HepG2 (cell line): ENCODE results near the gene PSMD9. TPM values are rescaled to one million over a fixed set of nuclear protein-coding genes. Genes with fewer than 3 reads are reported as not detected.

Experiments used
- CBX1 ChIP-seq: IDR thresholded peaks from one replicate; pipeline ENCODE4 v1.6.1; 2016; ENCODE audit warnings: antibody characterized with exemption, low read depth
- CEBPG ChIP-seq: IDR thresholded peaks from 2 replicates; pipeline ENCODE4 v1.6.1; 2016
- CHD2 ChIP-seq: IDR thresholded peaks from 2 replicates; pipeline ENCODE4 v1.6.1; 2011; ENCODE audit warnings: low read depth, low read length, improper control_type of control experiment
- GFI1 ChIP-seq: sonication (generic); formaldehyde crosslinking; IDR thresholded peaks from 2 replicates; pipeline ENCODE4 v1.5.0; 2020; ENCODE audit warnings: missing genetic modification reagents, mild to moderate bottlenecking, borderline replicate concordance
- MAFG ChIP-seq: sonication (generic); formaldehyde crosslinking; IDR thresholded peaks from 2 replicates; pipeline ENCODE4 v1.5.1; 2020; ENCODE audit warnings: mild to moderate bottlenecking, missing genetic modification reagents
- MEIS1 ChIP-seq: sonication (generic); formaldehyde crosslinking; IDR thresholded peaks from 2 replicates; pipeline ENCODE4 v1.9.0; 2021; ENCODE audit warnings: mild to moderate bottlenecking, missing genetic modification reagents, moderate library complexity, borderline replicate concordance
- NFYB ChIP-seq: sonication (generic); formaldehyde crosslinking; IDR thresholded peaks from 2 replicates; pipeline ENCODE4 v1.4.0; 2020; ENCODE audit warnings: missing genetic modification reagents
- PAF1 ChIP-seq: IDR thresholded peaks from 2 replicates; pipeline ENCODE4 v1.6.1; 2016; ENCODE audit warnings: missing genetic modification reagents, missing compliant biosample characterization
- RARA ChIP-seq: IDR thresholded peaks from 2 replicates; pipeline ENCODE4 v1.6.1; 2016; ENCODE audit warnings: missing genetic modification reagents, missing compliant biosample characterization
- RBFOX2 ChIP-seq: fragments of 200-400 bp; formaldehyde crosslinking; IDR thresholded peaks from 2 replicates; pipeline ENCODE4 v1.6.1; 2017; ENCODE audit warnings: low read depth, mild to moderate bottlenecking, low read length
- SMAD9 ChIP-seq: sonication (generic); formaldehyde crosslinking; IDR thresholded peaks from 2 replicates; pipeline ENCODE4 v1.5.1; 2020; ENCODE audit warnings: mild to moderate bottlenecking, missing genetic modification reagents
- TARDBP ChIP-seq: sonication (generic); formaldehyde crosslinking; IDR thresholded peaks from 2 replicates; pipeline ENCODE4 v1.8.0; 2022; ENCODE audit warnings: mild to moderate bottlenecking, missing genetic modification reagents
- ZNF138 ChIP-seq: sonication (generic); formaldehyde crosslinking; IDR thresholded peaks from 2 replicates; pipeline ENCODE4 v1.5.0; 2020; ENCODE audit warnings: mild to moderate bottlenecking, low read depth, missing genetic modification reagents
- ZNF333 ChIP-seq: sonication (generic); formaldehyde crosslinking; IDR thresholded peaks from 2 replicates; pipeline ENCODE4 v1.4.0; 2020; ENCODE audit warnings: mild to moderate bottlenecking, missing genetic modification reagents, borderline replicate concordance
- ZNF709 ChIP-seq: sonication (generic); formaldehyde crosslinking; IDR thresholded peaks from 2 replicates; pipeline ENCODE4 v1.5.0; 2020; ENCODE audit warnings: mild to moderate bottlenecking, missing genetic modification reagents
- ZNF773 ChIP-seq: sonication (generic); formaldehyde crosslinking; IDR thresholded peaks from 2 replicates; pipeline ENCODE4 v1.4.0; 2020; ENCODE audit warnings: missing genetic modification reagents, borderline replicate concordance
- ZNF83 ChIP-seq: sonication (generic); formaldehyde crosslinking; IDR thresholded peaks from 2 replicates; pipeline ENCODE4 v1.4.0; 2020; ENCODE audit warnings: missing genetic modification reagents, mild to moderate bottlenecking, borderline replicate concordance
- polyA plus RNA-seq, 8 experiments: library from polyadenylated mRNA; depleted of rRNA in 3 of 8; stranded (reverse) in 7 of 8; unstranded in 1 of 8; fragments of >200 nt; fragmentation: Illumina TruSeq in 4 of 8; extraction: Trizol in 4 of 8; gene quantifications; 2 replicates each; pipeline versions ENCODE4 v1.2.1 to v1.2.3, GENCODE V29; 2011 to 2016; ENCODE audit warnings: low read depth in 4 of 8, missing spikeins in 1 of 8, mixed read lengths in 1 of 8; ENCODE audit not compliant: insufficient read depth in 1 of 8
- total RNA-seq, 5 experiments: library from RNA; depleted of rRNA; stranded (reverse); fragments of >200 nt; fragmentation: Illumina TruSeq; extraction: Trizol; gene quantifications; 2 replicates each; pipeline ENCODE4 v1.2.3, GENCODE V29; 2016; ENCODE audit warnings: low read depth in 1 of 5
- TF ChIP-seq, protein P1 (sequence below): sonication (generic); formaldehyde crosslinking; IDR thresholded peaks from 2 replicates; pipeline ENCODE4 v1.5.0; 2020; ENCODE audit warnings: mild to moderate bottlenecking, missing genetic modification reagents
- TF ChIP-seq, protein P2 (sequence below): sonication (generic); formaldehyde crosslinking; conservative IDR thresholded peaks from 2 replicates; pipeline ENCODE4 v1.4.0; 2020; ENCODE audit warnings: mild to moderate bottlenecking, missing genetic modification reagents, moderate library complexity
- TF ChIP-seq, protein P3 (sequence below): sonication (generic); formaldehyde crosslinking; conservative IDR thresholded peaks from 2 replicates; pipeline ENCODE4 v1.8.0; 2022; ENCODE audit warnings: missing genetic modification reagents
- TF ChIP-seq, protein P4 (sequence below): conservative IDR thresholded peaks from 2 replicates; pipeline ENCODE4 v1.6.1; 2018; ENCODE audit warnings: missing genetic modification reagents

PSMD9 gene
- total and polyA plus RNA-seq, 2 of the 13 experiments (the other 11 are each of a cell fraction or from before 2014, with no cell fraction given), result 41.4 to 61.1 TPM

DNA sequence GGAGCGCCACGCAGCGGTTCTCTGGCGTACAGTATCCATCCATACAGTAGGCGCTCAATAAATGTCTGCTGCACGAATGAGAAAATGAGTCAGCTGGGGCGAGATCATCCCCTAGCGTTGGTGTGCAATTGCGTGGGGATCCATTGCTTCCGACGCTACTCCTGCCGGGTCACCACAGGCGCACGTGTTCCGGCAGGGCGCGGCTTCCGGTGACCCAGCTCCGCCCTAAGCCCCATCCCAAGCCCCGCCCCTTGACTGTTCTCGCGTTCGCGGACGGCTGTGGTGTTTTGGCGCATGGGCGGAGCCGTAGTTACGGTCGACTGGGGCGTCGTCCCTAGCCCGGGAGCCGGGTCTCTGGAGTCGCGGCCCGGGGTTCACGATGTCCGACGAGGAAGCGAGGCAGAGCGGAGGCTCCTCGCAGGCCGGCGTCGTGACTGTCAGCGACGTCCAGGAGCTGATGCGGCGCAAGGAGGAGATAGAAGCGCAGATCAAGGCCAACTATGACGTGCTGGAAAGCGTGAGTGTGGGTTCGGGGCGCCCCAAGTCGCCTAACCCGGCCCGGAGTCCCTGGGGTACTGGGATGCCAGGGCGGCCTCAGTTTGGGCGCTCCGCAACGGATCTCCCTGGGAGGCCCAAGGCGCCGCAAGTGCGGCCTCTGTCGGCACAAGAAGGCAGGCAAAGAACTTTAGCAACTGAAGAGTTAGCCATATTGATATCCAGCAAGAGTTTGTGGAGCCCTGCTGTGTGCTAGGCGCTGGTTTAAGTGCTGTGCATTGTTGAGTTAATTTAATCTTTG, at the start of gene PSMD9 (continued):
- TF ChIP-seq MEIS1 (CRISPR knock-in tag) (peak; percentile 86), ZNF333 (CRISPR knock-in tag) (peak; percentile 91), NFYB (CRISPR knock-in tag) (peak; percentile 16; the same call in 1 of the 2 replicates), ZNF773 (CRISPR knock-in tag) (0 out of 2 replicates have a peak, but pooled peaks have one; percentile 26), SMAD9 (CRISPR knock-in tag) (no peak), RARA (peak; percentile 58), TARDBP (CRISPR knock-in tag) (peak; percentile 99), CEBPG (CRISPR knock-in tag) (peak; percentile 72), ZNF709 (peak; percentile 95; the same call in 1 of the 2 replicates), ZNF138 (CRISPR knock-in tag) (no peak; the same call in 1 of the 2 replicates), CHD2 (peak; percentile 85), CBX1 (peak; percentile 83), PAF1 (CRISPR knock-in tag) (no peak), RBFOX2 (peak; percentile 96), ZNF83 (no peak; the same call in 1 of the 2 replicates), GFI1 (CRISPR knock-in tag) (peak; percentile 85; the same call in 1 of the 2 replicates), MAFG (no peak)
- TF ChIP-seq, protein P1, sequence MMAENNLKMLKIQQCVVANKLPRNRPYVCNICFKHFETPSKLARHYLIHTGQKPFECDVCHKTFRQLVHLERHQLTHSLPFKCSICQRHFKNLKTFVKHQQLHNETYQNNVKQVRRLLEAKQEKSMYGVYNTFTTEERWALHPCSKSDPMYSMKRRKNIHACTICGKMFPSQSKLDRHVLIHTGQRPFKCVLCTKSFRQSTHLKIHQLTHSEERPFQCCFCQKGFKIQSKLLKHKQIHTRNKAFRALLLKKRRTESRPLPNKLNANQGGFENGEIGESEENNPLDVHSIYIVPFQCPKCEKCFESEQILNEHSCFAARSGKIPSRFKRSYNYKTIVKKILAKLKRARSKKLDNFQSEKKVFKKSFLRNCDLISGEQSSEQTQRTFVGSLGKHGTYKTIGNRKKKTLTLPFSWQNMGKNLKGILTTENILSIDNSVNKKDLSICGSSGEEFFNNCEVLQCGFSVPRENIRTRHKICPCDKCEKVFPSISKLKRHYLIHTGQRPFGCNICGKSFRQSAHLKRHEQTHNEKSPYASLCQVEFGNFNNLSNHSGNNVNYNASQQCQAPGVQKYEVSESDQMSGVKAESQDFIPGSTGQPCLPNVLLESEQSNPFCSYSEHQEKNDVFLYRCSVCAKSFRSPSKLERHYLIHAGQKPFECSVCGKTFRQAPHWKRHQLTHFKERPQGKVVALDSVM, result peak; percentile 94
- TF ChIP-seq, protein P2, sequence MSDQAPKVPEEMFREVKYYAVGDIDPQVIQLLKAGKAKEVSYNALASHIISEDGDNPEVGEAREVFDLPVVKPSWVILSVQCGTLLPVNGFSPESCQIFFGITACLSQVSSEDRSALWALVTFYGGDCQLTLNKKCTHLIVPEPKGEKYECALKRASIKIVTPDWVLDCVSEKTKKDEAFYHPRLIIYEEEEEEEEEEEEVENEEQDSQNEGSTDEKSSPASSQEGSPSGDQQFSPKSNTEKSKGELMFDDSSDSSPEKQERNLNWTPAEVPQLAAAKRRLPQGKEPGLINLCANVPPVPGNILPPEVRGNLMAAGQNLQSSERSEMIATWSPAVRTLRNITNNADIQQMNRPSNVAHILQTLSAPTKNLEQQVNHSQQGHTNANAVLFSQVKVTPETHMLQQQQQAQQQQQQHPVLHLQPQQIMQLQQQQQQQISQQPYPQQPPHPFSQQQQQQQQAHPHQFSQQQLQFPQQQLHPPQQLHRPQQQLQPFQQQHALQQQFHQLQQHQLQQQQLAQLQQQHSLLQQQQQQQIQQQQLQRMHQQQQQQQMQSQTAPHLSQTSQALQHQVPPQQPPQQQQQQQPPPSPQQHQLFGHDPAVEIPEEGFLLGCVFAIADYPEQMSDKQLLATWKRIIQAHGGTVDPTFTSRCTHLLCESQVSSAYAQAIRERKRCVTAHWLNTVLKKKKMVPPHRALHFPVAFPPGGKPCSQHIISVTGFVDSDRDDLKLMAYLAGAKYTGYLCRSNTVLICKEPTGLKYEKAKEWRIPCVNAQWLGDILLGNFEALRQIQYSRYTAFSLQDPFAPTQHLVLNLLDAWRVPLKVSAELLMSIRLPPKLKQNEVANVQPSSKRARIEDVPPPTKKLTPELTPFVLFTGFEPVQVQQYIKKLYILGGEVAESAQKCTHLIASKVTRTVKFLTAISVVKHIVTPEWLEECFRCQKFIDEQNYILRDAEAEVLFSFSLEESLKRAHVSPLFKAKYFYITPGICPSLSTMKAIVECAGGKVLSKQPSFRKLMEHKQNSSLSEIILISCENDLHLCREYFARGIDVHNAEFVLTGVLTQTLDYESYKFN (CRISPR knock-in tag), result peak; percentile 79
- TF ChIP-seq, protein P3, sequence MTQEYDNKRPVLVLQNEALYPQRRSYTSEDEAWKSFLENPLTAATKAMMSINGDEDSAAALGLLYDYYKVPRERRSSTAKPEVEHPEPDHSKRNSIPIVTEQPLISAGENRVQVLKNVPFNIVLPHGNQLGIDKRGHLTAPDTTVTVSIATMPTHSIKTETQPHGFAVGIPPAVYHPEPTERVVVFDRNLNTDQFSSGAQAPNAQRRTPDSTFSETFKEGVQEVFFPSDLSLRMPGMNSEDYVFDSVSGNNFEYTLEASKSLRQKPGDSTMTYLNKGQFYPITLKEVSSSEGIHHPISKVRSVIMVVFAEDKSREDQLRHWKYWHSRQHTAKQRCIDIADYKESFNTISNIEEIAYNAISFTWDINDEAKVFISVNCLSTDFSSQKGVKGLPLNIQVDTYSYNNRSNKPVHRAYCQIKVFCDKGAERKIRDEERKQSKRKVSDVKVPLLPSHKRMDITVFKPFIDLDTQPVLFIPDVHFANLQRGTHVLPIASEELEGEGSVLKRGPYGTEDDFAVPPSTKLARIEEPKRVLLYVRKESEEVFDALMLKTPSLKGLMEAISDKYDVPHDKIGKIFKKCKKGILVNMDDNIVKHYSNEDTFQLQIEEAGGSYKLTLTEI (CRISPR knock-in tag), result no peak
- TF ChIP-seq, protein P4, sequence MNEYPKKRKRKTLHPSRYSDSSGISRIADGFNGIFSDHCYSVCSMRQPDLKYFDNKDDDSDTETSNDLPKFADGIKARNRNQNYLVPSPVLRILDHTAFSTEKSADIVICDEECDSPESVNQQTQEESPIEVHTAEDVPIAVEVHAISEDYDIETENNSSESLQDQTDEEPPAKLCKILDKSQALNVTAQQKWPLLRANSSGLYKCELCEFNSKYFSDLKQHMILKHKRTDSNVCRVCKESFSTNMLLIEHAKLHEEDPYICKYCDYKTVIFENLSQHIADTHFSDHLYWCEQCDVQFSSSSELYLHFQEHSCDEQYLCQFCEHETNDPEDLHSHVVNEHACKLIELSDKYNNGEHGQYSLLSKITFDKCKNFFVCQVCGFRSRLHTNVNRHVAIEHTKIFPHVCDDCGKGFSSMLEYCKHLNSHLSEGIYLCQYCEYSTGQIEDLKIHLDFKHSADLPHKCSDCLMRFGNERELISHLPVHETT (CRISPR knock-in tag), result peak; percentile 91; the same call in 1 of the 2 replicates
